ENCODE results near the gene MRPL43.

The MRPL43 gene

GRCh38 chr10:100966887-100967286 is 20.4 kb downstream of the MRPL43 start:
- 0 out of 2 replicates have a peak, but pooled peaks cover 3% of the 10 kb centered on the region for H3F3A ChIP-seq (ENCODE audit: insufficient read depth)
- no peaks in the 10 kb centered on the region for H3K27me3 ChIP-seq (ENCODE audit: low read length)
- no peaks in the 10 kb centered on the region for H3K79me2 ChIP-seq (ENCODE audit: insufficient read depth, low read length)
- no peak for TF ChIP-seq EZH2phosphoT487 (conservative IDR thresholded peaks at IDR 0.05; ENCODE audit: low read length)
- TF ChIP-seq CTCF (IDR thresholded peaks at IDR 0.05; ENCODE audit: insufficient read depth, low read length, poor library complexity, severe bottlenecking) = no peak
- H3K4me3 ChIP-seq (ENCODE audit: insufficient read depth, low read length, poor library complexity, severe bottlenecking) = no peak overlapping the region
- H3K27ac ChIP-seq (ENCODE audit: low read depth, low read length) = no peak overlapping the region
- H3K9me3 ChIP-seq (ENCODE audit: insufficient read depth, low read length) = no peaks in the 10 kb centered on the region
- no peak overlapping the region for H2AFZ ChIP-seq (ENCODE audit: low read depth, low read length, severe bottlenecking)
- no peaks in the 10 kb centered on the region for H3K9me2 ChIP-seq (replicated peaks; ENCODE audit: insufficient read depth, low read length)
- peaks cover 17% of the 10 kb centered on the region for H3K36me3 ChIP-seq (ENCODE audit: low read length)
- no peak overlapping the region for H3K9ac ChIP-seq (ENCODE audit: low read length)
- H4K20me1 ChIP-seq (ENCODE audit: low read depth, low read length) = no peaks in the 10 kb centered on the region
- no peak overlapping the region for H3K4me2 ChIP-seq (ENCODE audit: low read depth, low read length, poor library complexity, severe bottlenecking)

GRCh38 chr10:100965820-100966219 is 21.5 kb downstream of the MRPL43 start:
- Histone ChIP-seq H3K79me2 (ENCODE audit: insufficient read depth, low read length) (no peaks in the 10 kb centered on the region), H3K27me3 (ENCODE audit: low read length) (no peaks in the 10 kb centered on the region), H3K4me2 (ENCODE audit: low read depth, low read length, poor library complexity, severe bottlenecking) (no peak overlapping the region), H3K9me2 (replicated peaks; ENCODE audit: insufficient read depth, low read length) (no peaks in the 10 kb centered on the region), H4K20me1 (ENCODE audit: low read depth, low read length) (no peaks in the 10 kb centered on the region), H3F3A (ENCODE audit: insufficient read depth) (0 out of 2 replicates have a peak, but pooled peaks cover 3% of the 10 kb centered on the region), H3K9ac (ENCODE audit: low read length) (no peak overlapping the region), H3K36me3 (ENCODE audit: low read length) (peaks cover 24% of the 10 kb centered on the region), H3K27ac (ENCODE audit: low read depth, low read length) (no peak overlapping the region), H3K9me3 (ENCODE audit: insufficient read depth, low read length) (no peaks in the 10 kb centered on the region), H3K4me3 (ENCODE audit: insufficient read depth, low read length, poor library complexity, severe bottlenecking) (no peak overlapping the region), H2AFZ (ENCODE audit: low read depth, low read length, severe bottlenecking) (no peak overlapping the region)
- no peak for TF ChIP-seq CTCF (IDR thresholded peaks at IDR 0.05; ENCODE audit: insufficient read depth, low read length, poor library complexity, severe bottlenecking)
- TF ChIP-seq EZH2phosphoT487 (conservative IDR thresholded peaks at IDR 0.05; ENCODE audit: low read length) = no peak

GRCh38 chr10:100963826-100964225 is 23.5 kb downstream of the MRPL43 start:
- Histone ChIP-seq H2AFZ (ENCODE audit: low read depth, low read length, severe bottlenecking) (no peak overlapping the region), H3K79me2 (ENCODE audit: insufficient read depth, low read length) (no peaks in the 10 kb centered on the region), H3K9me2 (replicated peaks; ENCODE audit: insufficient read depth, low read length) (no peaks in the 10 kb centered on the region), H3K9ac (ENCODE audit: low read length) (no peak overlapping the region), H3K27me3 (ENCODE audit: low read length) (no peaks in the 10 kb centered on the region), H3K27ac (ENCODE audit: low read depth, low read length) (no peak overlapping the region), H3F3A (ENCODE audit: insufficient read depth) (0 out of 2 replicates have a peak, but pooled peaks cover 3% of the 10 kb centered on the region), H4K20me1 (ENCODE audit: low read depth, low read length) (no peaks in the 10 kb centered on the region), H3K4me3 (ENCODE audit: insufficient read depth, low read length, poor library complexity, severe bottlenecking) (no peak overlapping the region), H3K4me2 (ENCODE audit: low read depth, low read length, poor library complexity, severe bottlenecking) (no peak overlapping the region), H3K36me3 (ENCODE audit: low read length) (peaks cover 42% of the 10 kb centered on the region), H3K9me3 (ENCODE audit: insufficient read depth, low read length) (no peaks in the 10 kb centered on the region)
- TF ChIP-seq CTCF (IDR thresholded peaks at IDR 0.05; ENCODE audit: insufficient read depth, low read length, poor library complexity, severe bottlenecking) = no peak
- TF ChIP-seq EZH2phosphoT487 (conservative IDR thresholded peaks at IDR 0.05; ENCODE audit: low read length) = no peak
